Fibroblast of villous mesenchyme (primary cell): ENCODE data around the gene SCUBE1. TPM values are rescaled to one million over a fixed set of nuclear protein-coding genes. Genes with fewer than 3 reads are reported as not detected.

Experiments used
- DNase-seq: peaks from one replicate; pipeline ENCODE4 v3.0.0-alpha.2; 2010; ENCODE audit warnings: low read depth
- H3K4me3 ChIP-seq: 2 replicates; pipeline ENCODE4 v1.5.1; 2011; ENCODE audit warnings: low read depth, mild to moderate bottlenecking, low read length
- total RNA-seq: library from RNA; depleted of rRNA; stranded (reverse); fragments of >200 nt; gene quantifications from 2 replicates; pipeline ENCODE4 v1.2.3, GENCODE V29; 2012
- TF ChIP-seq, protein P1 (sequence below): IDR thresholded peaks from 2 replicates; pipeline ENCODE4 v1.5.1; 2012; ENCODE audit warnings: low read depth, mild to moderate bottlenecking, low read length; ENCODE audit not compliant: insufficient read depth

SCUBE1 gene
- total RNA-seq, 1 donor = not detected

DNA sequence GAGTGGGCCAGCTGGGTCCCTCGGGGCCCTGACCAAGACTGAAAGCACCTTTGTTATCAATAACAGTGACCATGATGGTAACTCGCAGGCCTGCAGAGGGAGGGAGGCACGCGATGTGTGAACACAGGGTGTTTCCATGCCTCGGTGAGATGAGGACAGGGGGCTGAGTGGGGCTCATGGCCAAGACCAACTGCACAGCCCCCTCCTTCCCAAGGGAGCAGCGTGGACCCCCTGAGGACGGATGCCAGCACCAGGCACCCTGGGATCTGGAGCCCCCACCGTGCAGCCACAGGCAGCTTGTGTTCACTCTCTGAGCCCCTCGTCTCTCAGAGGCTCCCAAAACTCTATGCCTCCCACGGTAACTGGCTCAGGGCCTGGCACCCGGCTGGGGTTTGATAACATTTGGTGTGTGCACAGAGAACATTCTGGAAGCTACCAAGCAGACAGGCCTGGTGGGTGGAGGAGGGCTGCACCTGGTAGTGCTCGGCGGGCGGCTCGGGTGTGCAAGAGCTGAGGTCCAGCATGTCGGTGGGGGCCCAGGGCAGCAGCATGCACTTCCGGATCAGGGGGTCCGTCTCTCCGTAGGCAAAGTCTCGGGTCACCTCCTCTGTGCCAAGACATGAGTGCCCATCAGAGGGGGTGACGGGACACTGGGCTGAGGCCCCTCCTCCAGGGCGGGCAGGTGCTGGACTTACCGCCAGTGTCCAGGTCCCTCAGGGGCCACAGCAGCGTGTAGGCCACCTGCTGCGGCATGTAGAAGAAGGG lies 163.8 kb downstream of the SCUBE1 start:
- TF ChIP-seq, protein P1, sequence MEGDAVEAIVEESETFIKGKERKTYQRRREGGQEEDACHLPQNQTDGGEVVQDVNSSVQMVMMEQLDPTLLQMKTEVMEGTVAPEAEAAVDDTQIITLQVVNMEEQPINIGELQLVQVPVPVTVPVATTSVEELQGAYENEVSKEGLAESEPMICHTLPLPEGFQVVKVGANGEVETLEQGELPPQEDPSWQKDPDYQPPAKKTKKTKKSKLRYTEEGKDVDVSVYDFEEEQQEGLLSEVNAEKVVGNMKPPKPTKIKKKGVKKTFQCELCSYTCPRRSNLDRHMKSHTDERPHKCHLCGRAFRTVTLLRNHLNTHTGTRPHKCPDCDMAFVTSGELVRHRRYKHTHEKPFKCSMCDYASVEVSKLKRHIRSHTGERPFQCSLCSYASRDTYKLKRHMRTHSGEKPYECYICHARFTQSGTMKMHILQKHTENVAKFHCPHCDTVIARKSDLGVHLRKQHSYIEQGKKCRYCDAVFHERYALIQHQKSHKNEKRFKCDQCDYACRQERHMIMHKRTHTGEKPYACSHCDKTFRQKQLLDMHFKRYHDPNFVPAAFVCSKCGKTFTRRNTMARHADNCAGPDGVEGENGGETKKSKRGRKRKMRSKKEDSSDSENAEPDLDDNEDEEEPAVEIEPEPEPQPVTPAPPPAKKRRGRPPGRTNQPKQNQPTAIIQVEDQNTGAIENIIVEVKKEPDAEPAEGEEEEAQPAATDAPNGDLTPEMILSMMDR = no peak
- no peak for DNase-seq
- no peak overlapping the region for H3K4me3 ChIP-seq

- DNase-seq = no peak
- TF ChIP-seq, protein P1 = no peak
- H3K4me3 ChIP-seq = no peak overlapping the region
Measured at GRCh38 chr22:43177479-43177878, 165.7 kb downstream of the SCUBE1 start.

DNA sequence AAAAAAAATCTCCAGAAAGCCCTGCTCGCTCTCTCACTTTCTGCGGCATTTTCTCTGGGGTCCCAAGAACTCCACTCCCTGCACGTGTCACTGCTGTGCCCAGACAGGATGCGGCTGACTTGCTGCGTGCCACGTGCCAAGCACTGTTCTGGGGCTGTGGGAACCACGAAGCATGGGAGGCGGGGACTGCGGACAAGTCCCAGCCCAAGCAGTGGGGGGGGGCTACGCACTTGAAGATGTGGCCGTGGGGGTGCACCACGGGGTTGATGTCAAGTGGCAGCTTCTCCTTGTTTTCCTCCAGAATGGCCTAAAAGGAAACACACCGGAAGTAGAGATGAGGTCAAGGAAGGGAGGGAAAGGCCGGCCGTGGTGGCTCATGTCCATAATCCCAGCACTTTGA lies 167.1 kb downstream of the SCUBE1 start:
- H3K4me3 ChIP-seq = no peak overlapping the region
- TF ChIP-seq, protein P1 = no peak
- DNase-seq = no peak

- H3K4me3 ChIP-seq = no peak overlapping the region
- TF ChIP-seq, protein P1 = no peak
- DNase-seq = no peak
Measured at GRCh38 chr22:43174941-43175531, 168.1 kb downstream of the SCUBE1 start.

- TF ChIP-seq, protein P1 = no peak
Measured at GRCh38 chr22:43173976-43174720, 169.0 kb downstream of the SCUBE1 start.

GRCh38 chr22:43173566-43173965 lies 169.6 kb downstream of the SCUBE1 start:
- TF ChIP-seq, protein P1 = no peak
- H3K4me3 ChIP-seq = no peak overlapping the region
- no peak for DNase-seq

More at GRCh38 chr22:43173976-43174720, 169.0 kb downstream of the SCUBE1 start:
- no peak for DNase-seq
- H3K4me3 ChIP-seq = no peak overlapping the region
